ENCODE measurements around the gene PDAP1. TPM values are rescaled to one million over a fixed set of nuclear protein-coding genes. Genes with fewer than 3 reads are reported as not detected.

PDAP1 gene
- total and polyA plus RNA-seq, 2 of the 4 experiments (the other 2 are of a cell fraction) = 40.3 to 193 TPM

- TSS peak; percentile 62 for BruUV-seq (replicated peaks)
- ATAC-seq (ENCODE audit: low read depth) = peak; percentile 0; the same call in 1 of the 2 replicates
- H2BK5ac ChIP-seq (ENCODE audit: low read depth, low read length, poor library complexity, severe bottlenecking) = peak overlapping the region; percentile 51
- H3K14ac ChIP-seq (replicated peaks; ENCODE audit: low read depth, low read length) = peak overlapping the region; percentile 84
- peak overlapping the region; percentile 57 for H3K4me3 ChIP-seq (ENCODE audit: insufficient read depth, low read depth, low read length)
- H2BK15ac ChIP-seq (ENCODE audit: low read depth, low read length) = no peak overlapping the region
- intact Hi-C loops (cut with micrococcal nuclease) (no loop called here), in situ Hi-C loops (cut with MboI; ENCODE audit: low sequenced_read_pairs) (no loop called here), dilution Hi-C loops (cut with HindIII; ENCODE audit: low sequenced_read_pairs, unreplicated experiment) (no loop called here)
- H3K9me1 ChIP-seq (ENCODE audit: insufficient read depth, low read length) = peaks cover 10% of the 10 kb centered on the region
- peak overlapping the region; percentile 100 for H2AFZ ChIP-seq (replicated peaks; ENCODE audit: low read length, poor library complexity)
- H3K27me3 ChIP-seq (ENCODE audit: control insufficient read depth, insufficient read depth, low read length) = no peaks in the 10 kb centered on the region
- no peak overlapping the region for H2BK120ac ChIP-seq (ENCODE audit: low read depth, low read length)
- no peak overlapping the region for H2BK20ac ChIP-seq (ENCODE audit: low read depth, low read length)
- H3K4me2 ChIP-seq (ENCODE audit: low read depth, low read length) = peak overlapping the region; percentile 96
- H4K91ac ChIP-seq (ENCODE audit: insufficient read depth, low read depth, low read length) = peak overlapping the region; percentile 10; the same call in 1 of the 2 replicates
- H3K56ac ChIP-seq (ENCODE audit: extremely low read depth, insufficient read depth, low read length) = peak overlapping the region; percentile 100
- peak overlapping the region; percentile 86 to 95 for H4K8ac ChIP-seq (ENCODE audit: low read depth in 2 of 2, low read length in 2 of 2)
- H3K4ac ChIP-seq (ENCODE audit: low read depth, low read length) = peak overlapping the region; percentile 81
- peaks cover 8% of the 10 kb centered on the region; the same call in 1 of the 2 replicates for H3K4me1 ChIP-seq (ENCODE audit: control insufficient read depth, insufficient read depth, low read length)
- H3K18ac ChIP-seq (ENCODE audit: low read depth, low read length) = no peak overlapping the region
- CTCF ChIA-PET = interaction anchor here (0.6 kb wide), 1 partner anchor 12 kb away, joined by 4 read pairs; no protein-coding TSS in a partner anchor
- H3K36me3 ChIP-seq (ENCODE audit: control insufficient read depth, insufficient read depth, low read length) = peaks cover 29% of the 10 kb centered on the region
- H3K9me3 ChIP-seq (ENCODE audit: control insufficient read depth, insufficient read depth, low read length) = no peaks in the 10 kb centered on the region
- no peak for DNase-seq
- H3K9ac ChIP-seq (ENCODE audit: low read depth, low read length) = peak overlapping the region; percentile 98
- H3K27ac ChIP-seq (ENCODE audit: insufficient read depth, low read length) = peak overlapping the region; percentile 99
- H4K20me1 ChIP-seq (ENCODE audit: insufficient read depth, low read length) = peaks cover 50% of the 10 kb centered on the region
- peak overlapping the region; percentile 73 for H2AK9ac ChIP-seq (replicated peaks; ENCODE audit: low read depth, low read length, poor library complexity)
- TF ChIP-seq, protein P1, sequence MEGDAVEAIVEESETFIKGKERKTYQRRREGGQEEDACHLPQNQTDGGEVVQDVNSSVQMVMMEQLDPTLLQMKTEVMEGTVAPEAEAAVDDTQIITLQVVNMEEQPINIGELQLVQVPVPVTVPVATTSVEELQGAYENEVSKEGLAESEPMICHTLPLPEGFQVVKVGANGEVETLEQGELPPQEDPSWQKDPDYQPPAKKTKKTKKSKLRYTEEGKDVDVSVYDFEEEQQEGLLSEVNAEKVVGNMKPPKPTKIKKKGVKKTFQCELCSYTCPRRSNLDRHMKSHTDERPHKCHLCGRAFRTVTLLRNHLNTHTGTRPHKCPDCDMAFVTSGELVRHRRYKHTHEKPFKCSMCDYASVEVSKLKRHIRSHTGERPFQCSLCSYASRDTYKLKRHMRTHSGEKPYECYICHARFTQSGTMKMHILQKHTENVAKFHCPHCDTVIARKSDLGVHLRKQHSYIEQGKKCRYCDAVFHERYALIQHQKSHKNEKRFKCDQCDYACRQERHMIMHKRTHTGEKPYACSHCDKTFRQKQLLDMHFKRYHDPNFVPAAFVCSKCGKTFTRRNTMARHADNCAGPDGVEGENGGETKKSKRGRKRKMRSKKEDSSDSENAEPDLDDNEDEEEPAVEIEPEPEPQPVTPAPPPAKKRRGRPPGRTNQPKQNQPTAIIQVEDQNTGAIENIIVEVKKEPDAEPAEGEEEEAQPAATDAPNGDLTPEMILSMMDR (conservative IDR thresholded peaks at IDR 0.05; ENCODE audit: low read depth, low read length) = no peak
- TF ChIP-seq FOS (IDR thresholded peaks at IDR 0.05; ENCODE audit: low read depth, low read length) (no peak), CEBPB (IDR thresholded peaks at IDR 0.05; ENCODE audit: low read depth, low read length) (no peak), MAZ (IDR thresholded peaks at IDR 0.05; ENCODE audit: borderline replicate concordance, low read depth, low read length) (no peak), MAFK (IDR thresholded peaks at IDR 0.05; ENCODE audit: low read depth, low read length) (no peak), SMC3 (IDR thresholded peaks at IDR 0.05; ENCODE audit: low read depth, low read length) (no peak), BHLHE40 (IDR thresholded peaks at IDR 0.05; ENCODE audit: low read depth, low read length) (no peak), MXI1 (IDR thresholded peaks at IDR 0.05; ENCODE audit: borderline replicate concordance, low read depth, low read length) (no peak), ELK1 (IDR thresholded peaks at IDR 0.05; ENCODE audit: borderline replicate concordance, low read depth, low read length) (no peak), RAD21 (IDR thresholded peaks at IDR 0.05; ENCODE audit: low read length) (no peak), RCOR1 (IDR thresholded peaks at IDR 0.05; ENCODE audit: insufficient replicate concordance, low read length) (no peak), CHD1 (IDR thresholded peaks at IDR 0.05; ENCODE audit: low read depth, low read length) (no peak), POLR2A (IDR thresholded peaks at IDR 0.05; ENCODE audit: low read depth, low read length) (no peak), RFX5 (IDR thresholded peaks at IDR 0.05; ENCODE audit: low read depth, low read length) (no peak), NFE2L2 (IDR thresholded peaks at IDR 0.05; ENCODE audit: low read depth, low read length) (no peak)
- TF ChIP-seq, protein P2, sequence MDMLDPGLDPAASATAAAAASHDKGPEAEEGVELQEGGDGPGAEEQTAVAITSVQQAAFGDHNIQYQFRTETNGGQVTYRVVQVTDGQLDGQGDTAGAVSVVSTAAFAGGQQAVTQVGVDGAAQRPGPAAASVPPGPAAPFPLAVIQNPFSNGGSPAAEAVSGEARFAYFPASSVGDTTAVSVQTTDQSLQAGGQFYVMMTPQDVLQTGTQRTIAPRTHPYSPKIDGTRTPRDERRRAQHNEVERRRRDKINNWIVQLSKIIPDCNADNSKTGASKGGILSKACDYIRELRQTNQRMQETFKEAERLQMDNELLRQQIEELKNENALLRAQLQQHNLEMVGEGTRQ (IDR thresholded peaks at IDR 0.05; ENCODE audit: low read depth, low read length) = no peak
- H3K23ac ChIP-seq (ENCODE audit: low read depth, low read length) = peak overlapping the region; percentile 84
- H4K5ac ChIP-seq (ENCODE audit: low read depth, low read length) = peak overlapping the region; percentile 14; the same call in 1 of the 2 replicates
- peaks cover 16 to 56% of the 10 kb centered on the region in 2 experiments for H3K79me1 ChIP-seq (ENCODE audit: low read depth in 1 of 2, low read length in 2 of 2)
- POLR2A ChIA-PET (ENCODE audit: unreplicated experiment) = interaction anchor here (0.5 to 1.4 kb wide), 4 partner anchors 9 to 80 kb away, joined by 3 to 4 read pairs (median 4); partner anchors contain the start of genes CPSF4 and PTCD1
- peak overlapping the region; percentile 65; the same call in 1 of the 2 replicates for H2AK5ac ChIP-seq (ENCODE audit: low read depth, low read length)
- 0% methylated on average over 11 of the region's 18 CpGs; no CpG with 5 or more reads in 1 of the 2 experiments for WGBS, 2 experiments (ENCODE audit: extremely low coverage in 2 of 2, insufficient read length in 1 of 2)
Observed at GRCh38 chr7:99409192-99409572, 785 bp upstream of the PDAP1 start.

Measured in IMR-90 (cell line).